Astrocyte (in vitro differentiated cells and primary cell): ENCODE measurements around the gene GPBAR1. TPM values are rescaled to one million over a fixed set of nuclear protein-coding genes. Genes with fewer than 3 reads are reported as not detected.
A peak's percentile ranks its signal among the peaks of the same experiment; 100 is the strongest.

Source experiments
- DNase-seq: peaks from one replicate; pipeline ENCODE4 v3.0.0-alpha.2; 2010; ENCODE audit warnings: low read depth
- FAIRE-seq: peaks from 2 replicates; lab custom pipeline; 2011; peaks lifted over from hg19 to GRCh38; lab: Jason Lieb, UNC
- H2AFZ ChIP-seq: 2 replicates; pipeline ENCODE4 v1.6.0; 2012; ENCODE audit warnings: low read depth, low read length, inconsistent platforms
- H3K27ac ChIP-seq: 2 replicates; pipeline ENCODE4 v1.5.1; 2011; ENCODE audit warnings: low read depth, low read length, inconsistent platforms
- H3K27me3 ChIP-seq: 2 replicates; pipeline ENCODE4 v1.6.0; 2011; ENCODE audit warnings: low read length, inconsistent platforms; ENCODE audit not compliant: insufficient read depth
- H3K36me3 ChIP-seq: 2 replicates; pipeline ENCODE4 v1.5.1; 2011; ENCODE audit warnings: low read length, inconsistent platforms; ENCODE audit not compliant: insufficient read depth
- H3K4me1 ChIP-seq: 2 replicates; pipeline ENCODE4 v1.5.1; 2011; ENCODE audit warnings: low read length, inconsistent platforms; ENCODE audit not compliant: insufficient read depth
- H3K4me2 ChIP-seq: 2 replicates; pipeline ENCODE4 v1.6.0; 2012; ENCODE audit warnings: low read length, inconsistent platforms
- H3K4me3 ChIP-seq: 2 replicates; pipeline ENCODE4 v1.5.1; 2011; ENCODE audit warnings: low read depth, mild to moderate bottlenecking, low read length, inconsistent platforms; ENCODE audit not compliant: insufficient read depth
- H3K79me2 ChIP-seq: 2 replicates; pipeline ENCODE4 v1.6.0; 2012; ENCODE audit warnings: mild to moderate bottlenecking, low read length, inconsistent platforms; ENCODE audit not compliant: insufficient read depth
- H3K9ac ChIP-seq: 2 replicates; pipeline ENCODE4 v1.6.0; 2012; ENCODE audit warnings: mild to moderate bottlenecking, low read length, inconsistent platforms
- H3K9me3 ChIP-seq: 2 replicates; pipeline ENCODE4 v1.5.1; 2012; ENCODE audit warnings: low read depth, mild to moderate bottlenecking, low read length, inconsistent platforms; ENCODE audit not compliant: insufficient read depth
- H4K20me1 ChIP-seq: 2 replicates; pipeline ENCODE4 v1.6.0; 2012; ENCODE audit warnings: low read length, inconsistent platforms; ENCODE audit not compliant: insufficient read depth
- H3K27ac Mint-ChIP-seq: one replicate; pipeline ENCODE4 v1.8.0; 2021; ENCODE audit warnings: mild to moderate bottlenecking, mixed read lengths; ENCODE audit not compliant: unreplicated experiment
- H3K27me3 Mint-ChIP-seq: one replicate; pipeline ENCODE4 v1.8.0; 2021; ENCODE audit warnings: low read depth, mixed read lengths; ENCODE audit not compliant: unreplicated experiment
- H3K36me3 Mint-ChIP-seq: one replicate; pipeline ENCODE4 v1.8.0; 2021; ENCODE audit warnings: low read depth, mixed read lengths; ENCODE audit not compliant: unreplicated experiment
- H3K4me1 Mint-ChIP-seq: one replicate; pipeline ENCODE4 v1.8.0; 2021; ENCODE audit warnings: low read depth, mixed read lengths; ENCODE audit not compliant: unreplicated experiment
- H3K4me3 Mint-ChIP-seq: one replicate; pipeline ENCODE4 v1.8.0; 2021; ENCODE audit warnings: mild to moderate bottlenecking, moderate library complexity, mixed read lengths; ENCODE audit not compliant: unreplicated experiment
- H3K9me3 Mint-ChIP-seq: one replicate; pipeline ENCODE4 v1.8.0; 2021; ENCODE audit warnings: mild to moderate bottlenecking, mixed read lengths; ENCODE audit not compliant: unreplicated experiment
- EZH2 ChIP-seq: IDR thresholded peaks from 2 replicates; pipeline ENCODE4 v1.6.1; 2012; ENCODE audit warnings: mild to moderate bottlenecking, low read length, inconsistent platforms; ENCODE audit not compliant: insufficient read depth
- total RNA-seq: library from RNA; stranded (reverse); gene quantifications from 2 replicates; pipeline ENCODE4 v1.2.1, GENCODE V29; 2021
- TF ChIP-seq, protein P1 (sequence below): IDR thresholded peaks from 2 replicates; pipeline ENCODE4 v1.5.1; 2011; ENCODE audit warnings: low read depth, mild to moderate bottlenecking, inconsistent platforms, low read length, moderate library complexity; ENCODE audit not compliant: insufficient read depth

Gene GPBAR1
- total RNA-seq, 1 donor from 2014 or later = 0.70 TPM

DNA sequence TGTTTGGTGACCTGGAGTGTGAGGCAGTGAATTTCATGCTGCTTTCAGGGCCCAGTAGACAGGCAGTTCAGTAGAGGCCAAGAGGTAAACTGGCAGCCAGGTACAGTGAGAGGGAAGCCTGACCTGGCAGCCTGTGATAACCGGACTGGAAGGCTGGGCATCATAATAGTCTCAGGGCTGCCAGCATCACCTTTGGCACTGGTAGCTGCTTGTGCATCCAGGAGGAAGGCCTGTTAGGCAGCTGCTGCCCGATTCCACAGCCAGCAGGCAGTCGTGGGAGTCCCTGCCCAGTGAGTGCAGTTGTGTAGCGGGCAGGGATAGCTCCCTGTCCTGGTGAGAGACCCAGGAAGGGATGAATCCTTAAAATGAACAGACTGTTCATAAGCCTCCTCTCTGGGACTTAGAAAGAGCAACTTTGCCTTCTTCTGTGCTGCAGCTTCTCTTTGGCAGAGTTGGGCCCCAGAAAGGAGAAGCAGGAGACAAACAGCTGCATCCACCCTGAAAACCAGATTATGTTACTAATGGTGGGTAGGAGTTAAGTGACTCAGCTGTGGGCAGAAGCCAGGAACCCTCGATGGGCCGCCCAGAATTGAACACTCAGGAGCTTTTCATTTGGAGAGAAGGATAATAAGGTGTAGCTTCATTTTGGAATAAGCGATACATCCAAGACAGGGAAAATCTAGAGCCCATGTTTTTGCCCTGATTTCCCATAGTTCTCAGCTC, 8.1 kb upstream of the GPBAR1 start:
- no peak overlapping the region for H3K27ac Mint-ChIP-seq
- Histone ChIP-seq H2AFZ (no peak overlapping the region), H3K27ac (peak overlapping the region; percentile 1), H3K4me3 (no peak overlapping the region), H3K79me2 (peaks cover 25% of the 10 kb centered on the region), H3K27me3 (no peaks in the 10 kb centered on the region), H3K36me3 (peaks cover 82% of the 10 kb centered on the region), H3K4me2 (no peak overlapping the region), H3K9ac (peak overlapping the region; percentile 46), H4K20me1 (peaks cover 85% of the 10 kb centered on the region), H3K4me1 (peaks cover 6% of the 10 kb centered on the region), H3K9me3 (no peaks in the 10 kb centered on the region)
- peak overlapping the region; percentile 40 for H3K4me3 Mint-ChIP-seq
- TF ChIP-seq, protein P1, sequence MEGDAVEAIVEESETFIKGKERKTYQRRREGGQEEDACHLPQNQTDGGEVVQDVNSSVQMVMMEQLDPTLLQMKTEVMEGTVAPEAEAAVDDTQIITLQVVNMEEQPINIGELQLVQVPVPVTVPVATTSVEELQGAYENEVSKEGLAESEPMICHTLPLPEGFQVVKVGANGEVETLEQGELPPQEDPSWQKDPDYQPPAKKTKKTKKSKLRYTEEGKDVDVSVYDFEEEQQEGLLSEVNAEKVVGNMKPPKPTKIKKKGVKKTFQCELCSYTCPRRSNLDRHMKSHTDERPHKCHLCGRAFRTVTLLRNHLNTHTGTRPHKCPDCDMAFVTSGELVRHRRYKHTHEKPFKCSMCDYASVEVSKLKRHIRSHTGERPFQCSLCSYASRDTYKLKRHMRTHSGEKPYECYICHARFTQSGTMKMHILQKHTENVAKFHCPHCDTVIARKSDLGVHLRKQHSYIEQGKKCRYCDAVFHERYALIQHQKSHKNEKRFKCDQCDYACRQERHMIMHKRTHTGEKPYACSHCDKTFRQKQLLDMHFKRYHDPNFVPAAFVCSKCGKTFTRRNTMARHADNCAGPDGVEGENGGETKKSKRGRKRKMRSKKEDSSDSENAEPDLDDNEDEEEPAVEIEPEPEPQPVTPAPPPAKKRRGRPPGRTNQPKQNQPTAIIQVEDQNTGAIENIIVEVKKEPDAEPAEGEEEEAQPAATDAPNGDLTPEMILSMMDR = no peak
- TF ChIP-seq EZH2 = no peak
- H3K4me1 Mint-ChIP-seq = peaks cover 28% of the 10 kb centered on the region
- no peaks in the 10 kb centered on the region for H3K9me3 Mint-ChIP-seq
- FAIRE-seq (no peak), DNase-seq (peak; percentile 36)
- peaks cover 41% of the 10 kb centered on the region for H3K36me3 Mint-ChIP-seq
- H3K27me3 Mint-ChIP-seq = no peaks in the 10 kb centered on the region

DNA sequence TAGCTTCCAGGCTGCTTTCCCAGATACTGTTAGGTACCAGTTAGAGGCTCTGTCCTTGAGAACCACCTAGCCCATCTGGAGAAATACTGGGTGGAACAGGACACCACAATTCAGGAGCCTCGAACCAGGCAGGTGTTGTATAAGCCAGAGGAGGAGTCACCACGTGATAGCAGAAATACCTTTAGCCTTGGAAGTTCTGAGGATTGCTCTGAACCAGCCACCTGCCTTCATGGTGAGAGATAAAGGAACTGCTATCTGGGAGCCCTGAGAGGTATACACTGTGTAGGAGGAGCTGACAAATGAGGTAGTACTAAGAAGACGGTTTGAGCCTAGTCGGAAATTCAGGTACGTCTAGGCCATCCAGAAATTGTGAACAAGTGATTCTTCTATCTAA, 7.6 kb upstream of the GPBAR1 start:
- Histone ChIP-seq H4K20me1 (peaks cover 82% of the 10 kb centered on the region), H3K9me3 (no peaks in the 10 kb centered on the region), H3K27ac (no peak overlapping the region), H3K36me3 (peaks cover 78% of the 10 kb centered on the region), H3K4me2 (no peak overlapping the region), H3K4me3 (no peak overlapping the region), H3K27me3 (no peaks in the 10 kb centered on the region), H3K4me1 (peaks cover 6% of the 10 kb centered on the region), H2AFZ (no peak overlapping the region), H3K79me2 (peaks cover 21% of the 10 kb centered on the region), H3K9ac (peak overlapping the region; percentile 46)
- no peak for DNase-seq
- H3K27me3 Mint-ChIP-seq = no peaks in the 10 kb centered on the region
- H3K36me3 Mint-ChIP-seq = peaks cover 37% of the 10 kb centered on the region
- peaks cover 29% of the 10 kb centered on the region for H3K4me1 Mint-ChIP-seq
- TF ChIP-seq EZH2 = no peak
- TF ChIP-seq, protein P1 = no peak
- no peak overlapping the region for H3K27ac Mint-ChIP-seq
- no peak overlapping the region for H3K4me3 Mint-ChIP-seq
- FAIRE-seq = no peak
- no peaks in the 10 kb centered on the region for H3K9me3 Mint-ChIP-seq

DNA sequence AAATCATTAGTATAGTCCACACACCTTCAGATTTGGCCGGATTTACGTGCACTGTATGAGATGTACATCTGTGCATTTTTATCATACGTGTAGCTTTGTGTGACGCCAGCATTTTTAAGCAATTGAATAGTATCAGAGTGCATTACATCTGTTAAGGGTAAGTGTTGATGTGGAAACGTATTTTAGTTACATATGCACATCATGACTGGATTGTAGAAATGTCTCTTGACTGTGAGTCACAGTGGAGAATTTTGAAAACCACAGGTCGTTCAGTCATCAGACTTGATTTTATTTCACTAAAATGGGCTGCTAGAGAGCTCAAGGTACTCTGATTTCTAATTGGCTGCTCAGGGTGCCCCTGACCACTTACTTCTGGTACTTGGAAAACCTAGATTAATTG, 5.4 kb upstream of the GPBAR1 start:
- Mint-ChIP-seq H3K4me3 (no peak overlapping the region), H3K9me3 (no peaks in the 10 kb centered on the region), H3K27me3 (no peaks in the 10 kb centered on the region), H3K36me3 (peaks cover 22% of the 10 kb centered on the region), H3K27ac (peak overlapping the region; percentile 14), H3K4me1 (peaks cover 44% of the 10 kb centered on the region)
- Histone ChIP-seq H3K36me3 (peaks cover 58% of the 10 kb centered on the region), H3K79me2 (peaks cover 10% of the 10 kb centered on the region), H3K27ac (peak overlapping the region; percentile 36), H2AFZ (no peak overlapping the region), H3K4me1 (peaks cover 19% of the 10 kb centered on the region), H3K4me3 (no peak overlapping the region), H3K9me3 (no peaks in the 10 kb centered on the region), H3K4me2 (no peak overlapping the region), H3K27me3 (no peaks in the 10 kb centered on the region), H4K20me1 (peaks cover 64% of the 10 kb centered on the region), H3K9ac (no peak overlapping the region)
- DNase-seq (peak; percentile 56), FAIRE-seq (peak; percentile 50)
- no peak for TF ChIP-seq EZH2
- TF ChIP-seq, protein P1 = no peak
